ENCODE data around the gene GLCCI1.

The GLCCI1 gene

DNA sequence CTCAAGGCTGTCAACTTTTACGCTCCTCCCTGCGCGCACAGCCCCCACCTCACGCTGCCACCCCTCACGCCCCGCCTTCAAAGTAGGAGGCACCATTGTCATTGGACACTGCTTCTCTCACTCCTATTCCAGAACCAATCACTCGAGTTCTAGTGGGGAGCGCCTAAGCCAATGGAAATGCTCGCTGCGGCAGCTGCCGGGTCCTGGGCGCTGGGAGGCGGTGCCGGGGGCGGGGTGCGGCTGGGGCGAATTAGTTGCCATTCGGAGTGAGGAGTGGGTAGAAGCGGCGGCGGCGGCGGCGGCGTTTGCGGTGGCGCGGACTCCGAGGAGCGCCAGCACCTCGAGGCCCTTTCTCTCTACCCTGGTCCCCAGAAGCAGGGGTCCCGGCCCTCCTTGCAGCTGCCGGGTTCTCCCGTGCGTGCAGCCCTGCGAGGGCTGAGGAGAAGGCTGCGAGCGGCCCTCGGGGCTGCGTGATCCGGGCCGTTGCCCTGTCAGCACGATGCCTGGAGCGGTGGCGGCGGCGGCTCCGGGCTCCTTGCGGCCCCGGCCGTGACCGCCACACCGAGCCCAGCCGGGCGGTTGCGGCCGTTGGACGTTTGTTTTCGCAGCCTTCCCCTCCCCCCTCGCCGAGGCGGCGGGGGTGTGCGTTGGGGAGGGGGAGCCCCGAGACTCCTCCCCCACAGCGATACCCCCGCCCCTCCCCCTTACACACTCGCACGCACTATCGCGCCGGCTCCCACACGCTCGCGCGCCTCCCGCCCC lies at the start of gene GLCCI1:
GLCCI1 (plus strand) TSS at position 253 of the 762 bp plus-strand sequence. CDS start 555 bp downstream, outside the sequence.
- peak; percentile 92 for DNase-seq

DNA sequence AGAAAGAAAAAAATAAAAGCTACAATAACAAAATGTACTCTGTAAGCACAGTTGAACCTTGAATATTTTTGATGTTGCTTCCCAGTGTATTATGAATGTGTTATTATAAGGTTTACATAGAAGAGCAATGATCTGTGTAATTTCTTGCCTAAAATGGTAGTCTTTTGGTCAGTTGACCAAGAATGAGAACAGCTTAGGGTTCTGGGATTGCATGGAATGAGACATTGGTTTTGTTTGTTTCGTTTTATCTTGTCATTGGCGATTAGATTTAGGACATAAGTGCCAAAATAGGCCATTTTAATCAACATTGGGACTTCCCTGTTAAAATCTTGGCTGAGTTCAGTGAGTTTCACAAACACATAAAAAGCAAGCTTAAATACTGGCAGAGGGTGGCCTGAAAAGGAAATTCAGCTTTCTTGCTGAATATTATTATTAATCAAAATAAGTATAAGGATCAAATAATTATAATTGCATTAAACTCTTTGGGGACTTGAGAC lies 49.1 kb upstream of the GLCCI1 start:
- DNase-seq = no peak

DNA sequence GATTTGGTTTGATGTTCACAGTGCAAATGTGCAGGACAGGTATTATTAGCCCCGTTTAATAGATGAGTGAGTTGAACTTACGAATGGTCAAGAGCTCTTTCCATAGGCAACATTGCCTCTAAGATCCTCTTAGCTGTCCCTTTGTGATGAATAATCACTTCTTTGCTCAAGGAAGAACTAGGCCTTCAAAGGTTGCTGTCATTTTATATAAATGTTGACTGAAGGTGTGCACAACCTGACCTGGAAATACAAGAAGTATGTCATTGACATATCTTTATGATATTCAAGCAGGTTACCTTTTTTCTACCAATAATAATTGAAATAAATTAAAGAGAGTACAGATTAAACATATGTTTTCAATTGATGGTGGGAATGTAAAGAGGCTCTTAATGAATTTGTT lies 48.5 kb upstream of the GLCCI1 start:
- no peak for DNase-seq

DNA sequence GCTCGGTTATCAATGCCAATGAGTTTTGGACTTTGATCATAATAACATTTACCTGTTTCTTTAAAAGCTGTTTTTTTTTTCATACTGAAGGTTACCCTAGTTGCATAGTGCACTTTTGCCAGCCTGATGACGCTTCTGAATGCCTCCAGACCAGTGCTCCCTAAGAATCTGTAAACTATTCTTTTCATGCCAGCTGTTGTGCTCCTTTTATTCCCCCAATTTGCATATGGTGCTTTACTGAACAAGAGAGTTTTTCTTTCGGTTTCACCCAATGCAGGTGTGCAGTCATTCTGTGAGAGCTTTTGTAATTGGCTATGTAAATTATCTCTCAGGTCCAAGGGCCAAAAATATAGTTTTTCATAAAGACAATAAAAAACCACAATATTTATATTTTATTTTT lies 48.1 kb upstream of the GLCCI1 start:
- DNase-seq = no peak

DNA sequence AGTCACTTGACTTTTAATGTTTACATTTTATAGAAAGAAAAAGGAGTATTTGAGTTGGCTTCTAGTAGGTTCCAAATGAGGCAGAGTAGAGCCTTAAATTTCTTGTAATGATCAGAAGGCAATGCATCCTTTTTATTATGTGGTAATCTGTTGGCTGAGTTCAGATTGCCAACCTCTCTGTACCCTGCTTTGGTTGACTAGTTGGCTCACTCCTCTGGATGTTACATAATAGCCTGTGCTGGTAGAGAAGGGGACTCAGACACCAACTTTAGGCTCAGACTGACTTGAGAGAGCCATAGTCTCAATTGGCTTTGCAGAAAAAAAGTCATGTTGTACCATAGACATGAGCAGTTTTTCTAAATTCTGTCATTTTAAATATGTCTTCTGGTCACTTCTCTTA lies 46.8 kb upstream of the GLCCI1 start:
- no peak for DNase-seq

DNA sequence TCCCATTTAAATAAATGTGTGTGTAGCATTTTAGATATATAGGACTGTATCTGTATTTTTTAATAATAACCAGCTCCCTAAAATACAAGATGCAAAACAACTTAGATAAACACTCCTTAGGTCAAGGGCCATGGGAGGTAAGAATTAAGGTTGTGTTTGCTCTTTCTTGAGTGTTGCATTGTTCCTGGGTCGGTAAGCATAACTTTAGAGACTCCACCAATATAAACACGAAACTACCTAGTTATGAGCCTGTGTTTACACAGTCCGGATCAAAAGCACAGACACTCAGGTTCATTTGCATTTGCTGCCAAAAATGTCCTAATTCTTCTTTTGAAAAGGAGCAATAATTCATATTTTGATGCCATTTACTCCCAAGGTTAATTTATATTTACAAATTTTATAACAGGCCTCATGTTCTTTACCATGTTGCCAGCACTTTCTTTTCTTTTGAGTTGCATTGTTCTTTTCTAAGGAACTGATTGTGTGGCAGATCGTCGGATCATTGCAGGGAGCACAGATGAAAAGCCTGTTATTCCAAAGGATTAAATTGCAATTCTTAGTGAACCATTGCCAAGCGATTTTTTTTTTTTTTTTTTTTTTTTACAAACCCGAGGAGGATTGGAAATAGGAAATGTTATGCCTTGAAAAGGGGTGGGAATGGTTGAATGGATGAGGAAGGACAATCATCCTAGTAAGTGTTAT lies 45.8 kb upstream of the GLCCI1 start:
- no peak for DNase-seq

DNA sequence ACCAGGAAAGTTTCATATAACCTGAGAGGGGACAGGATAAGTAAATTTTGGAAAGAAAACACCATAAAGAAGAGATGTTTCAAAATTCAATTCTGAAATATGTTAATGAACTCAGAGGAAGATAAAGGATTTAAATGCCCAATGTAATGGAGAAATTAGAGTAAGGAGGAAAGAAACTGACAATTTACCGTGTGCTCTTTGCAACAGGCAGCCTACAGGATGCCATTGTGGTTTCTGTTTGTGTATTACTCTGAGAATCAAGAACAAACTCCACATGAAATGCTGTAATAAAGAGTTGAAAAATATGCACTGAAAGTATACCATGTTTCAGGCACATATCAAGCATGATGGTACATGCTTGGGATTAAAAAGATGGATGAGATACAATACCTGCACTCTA lies 44.8 kb upstream of the GLCCI1 start:
- no peak for DNase-seq

DNA sequence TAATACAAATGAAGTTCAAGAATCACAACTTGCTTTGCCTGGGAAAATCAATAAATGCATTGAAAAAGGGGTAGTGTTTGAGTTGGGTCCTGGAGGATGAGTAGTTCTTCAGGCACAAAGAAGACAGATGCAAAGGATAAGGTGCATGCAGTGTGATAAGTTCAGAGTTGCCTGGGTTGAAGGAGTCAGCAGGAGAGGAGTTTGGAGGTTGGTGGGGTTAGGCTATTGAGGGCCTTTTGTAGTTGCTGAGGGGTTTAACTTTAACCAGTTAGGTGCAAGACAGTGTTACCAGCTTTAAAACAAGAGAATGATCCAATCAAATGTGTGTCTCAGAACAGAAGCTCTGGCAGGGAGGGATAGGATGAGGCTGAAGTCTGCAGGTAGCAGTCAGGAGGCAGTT lies 44.3 kb upstream of the GLCCI1 start:
- DNase-seq = no peak

DNA sequence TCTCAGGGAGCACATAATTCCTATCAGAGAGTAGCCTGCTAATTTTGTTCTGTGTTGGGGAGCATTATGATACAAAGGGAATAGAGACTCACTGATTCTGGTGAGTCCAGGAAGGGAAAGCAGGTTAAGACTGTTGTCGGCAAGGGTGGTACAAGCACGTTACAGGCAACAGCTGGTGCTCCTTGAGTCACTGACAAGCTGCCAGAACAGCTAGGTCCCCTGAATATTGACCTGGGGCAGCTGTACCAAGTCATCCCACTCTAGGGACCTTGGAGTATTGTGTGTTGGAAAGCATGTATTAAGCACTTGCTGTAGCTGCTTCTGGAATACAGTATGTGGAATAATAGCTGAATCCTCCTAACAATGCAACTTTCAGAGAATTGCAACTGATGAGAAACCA lies 37.0 kb upstream of the GLCCI1 start:
- no peak for DNase-seq

DNA sequence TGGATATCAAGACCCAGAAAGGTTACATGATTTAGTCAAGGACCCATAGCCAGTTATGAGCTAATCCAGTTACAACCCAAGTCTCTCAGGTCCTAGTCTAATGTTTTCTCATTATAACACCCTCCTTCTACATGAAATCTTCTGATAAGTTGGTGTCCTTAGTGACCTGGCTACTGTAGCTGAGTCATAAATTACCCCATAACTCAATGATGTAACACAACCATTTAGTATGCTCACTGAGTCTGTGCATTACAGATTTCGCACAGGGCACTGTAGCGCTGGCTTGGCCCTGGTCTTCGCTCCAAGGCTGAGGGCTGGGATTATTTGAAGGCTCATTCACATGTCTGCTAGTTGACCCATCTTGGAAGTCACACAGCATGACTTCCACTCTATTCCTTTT lies 36.0 kb upstream of the GLCCI1 start:
- DNase-seq = no peak

DNA sequence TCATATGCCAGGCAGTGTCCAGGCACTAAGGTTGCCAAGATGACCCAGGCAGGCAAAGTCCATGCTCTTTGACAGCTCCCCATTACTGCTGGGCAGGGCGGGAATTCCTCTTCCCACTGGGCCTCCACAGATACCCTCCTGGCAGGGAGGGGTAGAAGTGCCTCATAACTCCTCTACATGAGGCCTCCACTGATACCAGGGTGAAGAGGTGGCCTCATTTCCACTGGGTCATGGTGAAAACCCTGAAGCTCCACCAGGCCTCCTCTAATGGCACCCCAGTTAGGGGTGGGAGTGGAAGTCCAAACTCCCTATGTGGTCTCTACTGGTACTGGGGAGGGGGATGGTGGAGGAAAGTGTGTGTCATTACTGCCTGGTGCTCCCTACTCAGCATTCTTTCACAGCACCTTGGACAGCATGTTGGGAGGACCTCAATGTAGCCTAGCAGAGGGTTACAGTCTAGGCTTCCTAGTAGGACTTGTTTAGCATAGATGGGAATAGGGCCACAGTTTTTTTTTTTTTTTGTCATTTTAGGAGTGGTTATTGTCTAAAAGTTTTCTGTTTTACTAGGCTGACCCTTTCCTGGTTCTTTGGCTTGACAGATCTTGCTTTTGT lies 34.6 kb upstream of the GLCCI1 start:
- no peak for DNase-seq

DNA sequence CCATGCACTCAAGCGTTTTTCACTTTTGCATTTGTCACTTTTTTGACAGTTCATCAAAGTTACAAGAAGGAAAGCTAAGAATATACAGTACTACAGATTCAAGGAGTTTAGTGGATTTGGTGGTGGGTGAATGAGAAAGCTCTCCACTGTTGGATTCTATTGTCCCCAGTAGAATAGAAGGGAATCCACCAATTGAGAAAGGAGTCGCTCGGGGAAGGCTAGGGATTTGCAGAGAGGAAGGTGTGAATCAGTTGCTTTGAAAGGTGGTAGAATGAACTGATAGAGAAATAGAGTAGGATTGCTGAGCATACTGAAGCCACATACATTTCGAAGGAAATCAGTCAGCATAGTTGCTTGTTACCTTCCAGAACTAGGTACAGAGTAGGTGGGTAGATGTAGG lies 33.7 kb upstream of the GLCCI1 start:
- no peak for DNase-seq

DNA sequence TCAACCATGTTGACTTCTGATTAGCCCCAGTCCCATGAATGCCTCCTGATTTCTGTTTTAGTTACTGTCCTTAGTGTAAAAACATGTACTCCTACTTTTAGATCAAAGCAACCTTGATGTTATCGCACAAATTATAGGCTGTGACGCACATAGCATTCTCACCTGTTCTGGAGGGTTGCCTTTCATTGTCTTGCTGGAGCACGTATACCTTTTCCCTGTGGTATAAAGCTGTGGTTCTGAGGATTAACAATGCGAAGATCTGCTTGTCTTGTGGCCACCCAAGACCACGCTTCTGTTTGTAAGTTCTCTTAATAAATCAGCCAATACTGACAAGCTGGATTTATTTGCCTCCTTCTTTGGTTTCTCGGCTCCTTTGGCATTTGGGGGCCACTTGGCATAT lies 30.1 kb upstream of the GLCCI1 start:
- DNase-seq = no peak

DNA sequence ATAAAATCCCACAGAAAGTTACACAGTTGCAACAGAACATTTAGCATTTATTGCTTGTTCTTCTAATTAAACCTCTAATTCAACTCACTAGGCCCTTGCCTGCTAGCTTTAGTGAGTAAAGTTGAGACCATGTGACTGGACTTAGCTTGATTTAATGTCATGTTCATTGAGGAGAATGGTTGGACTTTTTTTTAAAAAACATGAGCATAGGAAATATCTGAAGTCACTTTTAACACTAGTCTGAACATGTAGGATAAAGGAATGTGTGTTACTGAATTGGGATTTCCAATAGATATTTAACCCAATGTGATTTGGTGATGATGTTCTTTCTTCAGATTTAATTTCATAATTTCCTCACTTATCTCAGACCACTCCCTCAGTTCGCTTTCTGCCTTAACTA lies 24.6 kb upstream of the GLCCI1 start:
- DNase-seq = no peak

DNA sequence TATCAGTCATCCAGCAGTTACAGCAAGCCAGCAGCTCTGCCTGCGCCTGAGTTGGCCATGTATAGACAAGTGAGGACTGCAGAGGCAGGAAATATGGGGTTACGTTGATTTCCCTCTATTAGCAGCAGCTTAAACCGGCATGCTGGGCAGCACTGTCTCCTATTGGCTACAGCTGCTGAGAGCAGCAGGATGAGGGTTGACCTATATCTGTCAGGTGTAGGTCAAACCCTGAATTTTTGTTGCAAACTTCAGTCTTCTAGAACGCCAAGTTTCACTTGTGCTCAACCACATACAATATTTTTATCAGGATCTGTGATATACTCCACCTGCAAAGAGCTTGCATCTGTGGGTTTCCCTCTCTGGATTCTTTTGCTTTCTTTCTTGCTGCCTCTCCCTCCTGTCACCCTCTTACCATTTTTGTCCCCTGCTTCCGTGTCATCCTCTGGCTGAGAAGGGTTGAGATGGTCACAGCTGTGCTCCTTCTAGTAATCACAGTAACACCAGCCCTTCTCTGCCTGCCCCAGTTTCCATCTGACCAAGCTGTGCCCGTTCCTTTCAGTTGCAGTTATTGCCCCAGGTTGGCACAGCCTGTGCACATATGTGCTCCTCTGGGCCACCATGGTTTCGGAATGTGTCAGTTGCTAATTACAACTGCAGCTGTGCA lies 23.8 kb upstream of the GLCCI1 start:
- no peak for DNase-seq

DNA sequence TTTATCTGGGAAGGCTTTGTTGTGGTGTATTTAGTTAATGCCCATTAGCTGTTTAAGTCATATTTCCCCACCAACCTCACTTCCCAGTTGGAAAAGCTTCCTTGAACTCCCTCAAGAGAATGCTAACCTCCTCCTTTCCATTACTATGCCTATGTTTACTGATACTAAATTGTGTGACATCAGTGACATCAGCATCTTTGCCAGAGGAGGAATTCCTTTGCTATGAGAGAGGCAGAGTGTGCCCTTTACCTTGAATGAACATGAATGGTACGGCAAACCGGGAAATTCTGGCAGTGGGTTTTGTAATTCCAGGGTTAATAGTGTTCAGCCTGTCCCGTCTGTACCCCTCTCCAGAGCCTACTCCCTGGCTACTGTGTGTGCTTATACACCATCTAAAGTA lies 22.1 kb upstream of the GLCCI1 start:
- no peak for DNase-seq

DNA sequence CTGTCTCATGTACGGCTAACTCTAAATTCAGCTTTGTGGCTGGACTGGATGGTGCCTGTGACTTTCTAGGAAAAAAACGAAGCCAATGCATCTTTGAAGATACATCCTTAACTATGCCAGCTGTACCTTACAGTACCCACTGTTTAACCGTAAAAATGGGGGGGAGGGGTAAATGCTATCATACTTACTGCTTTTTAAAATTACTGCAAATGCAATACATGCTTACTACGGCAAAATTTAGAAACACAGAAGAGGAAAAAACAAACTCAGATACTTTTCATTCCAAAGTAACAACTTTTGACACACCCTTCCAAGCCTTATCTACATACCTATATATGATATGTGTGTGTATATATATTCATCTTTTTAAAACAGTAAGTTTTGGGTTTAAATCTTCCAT lies 20.4 kb upstream of the GLCCI1 start:
- DNase-seq = no peak

DNA sequence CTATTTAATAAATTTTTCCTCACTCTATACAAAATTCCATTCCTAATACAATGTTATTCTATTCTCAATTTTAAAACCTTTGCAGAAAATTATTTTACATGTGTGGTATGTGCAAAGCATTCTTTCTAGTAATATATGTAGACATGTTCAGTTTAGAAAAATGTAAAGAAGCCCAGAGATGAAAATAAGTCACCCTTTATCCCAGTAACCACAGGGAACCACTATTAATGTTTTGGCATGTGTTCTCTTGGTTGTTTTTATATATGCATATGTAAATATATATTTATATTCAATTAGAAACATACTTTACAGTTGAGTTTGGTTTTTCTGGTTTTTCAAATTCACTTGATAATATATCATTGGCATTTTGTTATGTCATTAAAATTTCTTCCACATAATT lies 14.8 kb upstream of the GLCCI1 start:
- DNase-seq = no peak

DNA sequence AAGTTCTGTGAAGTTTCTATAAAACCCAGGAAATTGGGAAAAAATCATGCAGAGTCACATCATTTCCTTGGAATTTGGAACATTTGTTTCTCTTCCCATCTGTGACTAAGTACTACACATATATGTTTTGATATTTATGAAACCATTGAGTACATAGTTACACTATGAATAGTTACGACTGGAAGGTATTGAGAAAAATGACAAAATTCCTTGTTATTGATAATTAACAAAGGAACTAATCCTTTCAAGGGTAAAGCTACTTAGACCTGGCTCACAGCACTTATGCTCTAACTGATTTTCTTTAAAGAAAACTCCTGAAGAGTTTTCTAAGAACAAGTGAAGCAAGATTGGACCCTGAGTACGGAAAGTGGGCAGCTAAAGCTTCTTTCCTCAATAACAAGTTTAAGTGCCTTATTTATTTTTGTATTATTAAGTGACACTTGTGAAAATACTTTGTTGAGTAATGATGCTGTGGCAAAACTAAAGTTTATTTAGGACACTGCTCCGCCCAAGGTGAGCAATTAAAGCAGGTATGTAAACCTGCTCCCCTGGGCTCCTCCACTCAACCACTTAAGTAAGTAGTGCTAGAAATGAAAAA lies 12.0 kb upstream of the GLCCI1 start:
- no peak for DNase-seq

DNA sequence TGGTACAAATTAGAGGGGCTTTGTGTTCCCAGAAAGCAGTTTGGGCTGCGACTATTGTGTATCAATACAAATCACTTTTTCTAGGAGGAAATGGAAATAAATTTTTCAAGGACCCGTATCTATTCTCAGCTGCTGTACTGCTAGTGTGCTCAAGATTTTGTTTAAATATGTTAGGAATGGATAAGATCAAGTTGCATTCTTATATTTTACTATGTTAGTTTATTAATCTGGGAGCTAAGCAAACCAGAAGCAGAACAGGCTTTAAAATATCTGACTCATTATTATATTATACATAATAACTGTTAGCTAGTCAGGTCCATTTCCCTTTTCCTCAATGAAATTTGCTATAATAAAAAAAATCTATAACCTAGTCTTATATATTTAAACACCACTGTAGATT lies 11.1 kb upstream of the GLCCI1 start:
- no peak for DNase-seq

DNA sequence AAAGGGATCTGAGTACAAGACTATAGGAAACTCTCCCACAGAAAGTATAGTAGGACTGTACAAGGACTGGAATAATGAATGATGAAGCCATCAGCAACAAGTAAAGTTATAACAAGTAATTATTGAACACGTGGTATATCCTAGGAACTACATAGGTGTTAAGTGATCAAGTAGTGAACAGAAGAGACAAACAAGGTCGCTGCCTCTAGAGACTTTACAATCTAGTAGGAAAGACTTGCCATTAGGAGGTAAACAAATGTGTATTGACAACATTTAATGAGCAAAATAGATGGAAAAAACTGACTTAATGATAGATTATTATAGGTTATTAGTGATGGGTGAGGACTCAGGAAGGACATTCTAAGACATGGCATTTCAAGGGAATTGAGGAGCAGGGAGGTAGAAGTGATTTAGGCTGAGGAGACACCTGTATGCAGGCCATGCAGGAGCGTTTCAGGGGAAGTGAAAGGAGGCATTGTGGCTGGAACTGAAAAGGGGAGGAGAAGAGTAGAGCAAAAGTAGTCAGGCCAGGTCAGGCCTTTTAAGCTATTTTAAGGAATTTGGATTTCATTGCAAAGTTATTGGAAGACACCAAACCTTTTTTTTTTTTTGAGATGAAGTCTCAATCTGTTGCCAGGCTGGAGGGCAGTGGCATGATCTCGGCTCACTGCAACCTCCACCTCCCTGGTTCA lies 8.5 kb upstream of the GLCCI1 start:
- no peak for DNase-seq

DNA sequence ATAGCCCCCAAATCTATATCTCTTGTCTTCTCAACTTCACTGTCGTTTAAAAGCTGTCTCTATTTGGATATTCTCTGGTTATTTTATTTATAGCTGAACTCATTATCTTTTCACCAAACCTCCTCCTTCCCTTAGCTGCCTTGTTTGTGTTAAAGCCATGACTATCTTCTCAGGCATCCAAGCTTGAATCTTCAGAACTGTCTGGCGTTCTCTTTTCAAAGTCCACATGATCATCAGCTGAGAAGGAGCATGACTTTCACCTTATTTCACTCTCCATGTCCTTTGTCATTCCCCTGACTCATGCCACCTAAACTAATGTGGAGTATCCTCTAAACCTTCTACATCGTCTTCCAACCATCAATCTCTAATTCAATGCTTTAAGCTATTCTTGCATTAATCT lies 5.7 kb upstream of the GLCCI1 start:
- DNase-seq = no peak

DNA sequence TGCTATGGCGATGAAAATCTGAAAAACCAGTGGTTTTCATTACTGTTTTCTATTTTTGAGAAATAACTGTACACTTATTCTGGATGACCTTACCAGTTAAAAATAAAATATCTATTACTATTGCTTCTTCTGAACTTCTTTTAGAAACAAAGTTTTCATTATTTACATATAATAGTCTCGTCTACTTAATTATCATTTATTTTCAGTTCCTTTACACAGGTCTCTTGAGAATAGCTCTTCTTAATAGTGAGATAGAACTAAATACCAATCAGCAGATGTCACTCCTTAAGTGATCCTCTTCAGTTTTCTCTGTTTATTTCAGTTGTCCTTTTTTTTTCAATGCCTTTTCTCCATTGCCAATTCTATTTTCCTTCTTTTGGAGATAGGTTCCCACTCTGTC lies 4.3 kb upstream of the GLCCI1 start:
- no peak for DNase-seq
